Measurements from ENCODE around the gene GNA12.

- TF ChIP-seq CTCF (IDR thresholded peaks at IDR 0.05; ENCODE audit: insufficient read depth, low read length, poor library complexity, severe bottlenecking) (no peak), EZH2phosphoT487 (conservative IDR thresholded peaks at IDR 0.05; ENCODE audit: low read length) (no peak)
Measured at GRCh38 chr7:2805213-2805944, 38.7 kb downstream of the GNA12 start.

Data from SU-DHL-6 (cell line).